ENCODE measurements around the gene HSBP1. TPM values are rescaled to one million over a fixed set of nuclear protein-coding genes. Genes with fewer than 3 reads are reported as not detected.

Gene HSBP1
- total RNA-seq, 2 experiments from 2014 or later: 17.4 to 21.9 TPM

- H3K9me3 Mint-ChIP-seq: no peaks in the 10 kb centered on the region
- TF ChIP-seq, protein P1, sequence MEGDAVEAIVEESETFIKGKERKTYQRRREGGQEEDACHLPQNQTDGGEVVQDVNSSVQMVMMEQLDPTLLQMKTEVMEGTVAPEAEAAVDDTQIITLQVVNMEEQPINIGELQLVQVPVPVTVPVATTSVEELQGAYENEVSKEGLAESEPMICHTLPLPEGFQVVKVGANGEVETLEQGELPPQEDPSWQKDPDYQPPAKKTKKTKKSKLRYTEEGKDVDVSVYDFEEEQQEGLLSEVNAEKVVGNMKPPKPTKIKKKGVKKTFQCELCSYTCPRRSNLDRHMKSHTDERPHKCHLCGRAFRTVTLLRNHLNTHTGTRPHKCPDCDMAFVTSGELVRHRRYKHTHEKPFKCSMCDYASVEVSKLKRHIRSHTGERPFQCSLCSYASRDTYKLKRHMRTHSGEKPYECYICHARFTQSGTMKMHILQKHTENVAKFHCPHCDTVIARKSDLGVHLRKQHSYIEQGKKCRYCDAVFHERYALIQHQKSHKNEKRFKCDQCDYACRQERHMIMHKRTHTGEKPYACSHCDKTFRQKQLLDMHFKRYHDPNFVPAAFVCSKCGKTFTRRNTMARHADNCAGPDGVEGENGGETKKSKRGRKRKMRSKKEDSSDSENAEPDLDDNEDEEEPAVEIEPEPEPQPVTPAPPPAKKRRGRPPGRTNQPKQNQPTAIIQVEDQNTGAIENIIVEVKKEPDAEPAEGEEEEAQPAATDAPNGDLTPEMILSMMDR (IDR thresholded peaks at IDR 0.05): no peak
- no peak overlapping the region for H3K4me3 Mint-ChIP-seq
- POLR2A ChIA-PET: no interaction called here
- CTCF ChIA-PET: no interaction called here
- H3K36me3 Mint-ChIP-seq (ENCODE audit: low read depth): no peaks in the 10 kb centered on the region
- no peaks in the 10 kb centered on the region for H3K36me3 ChIP-seq (ENCODE audit: insufficient read depth, low read length)
- H3K27ac ChIP-seq (ENCODE audit: low read depth in 1 of 2, low read length in 2 of 2): no peak overlapping the region
- H3K9me3 ChIP-seq (ENCODE audit: control insufficient read depth in 1 of 2, insufficient read depth in 1 of 2, low read length in 2 of 2): no peaks in the 10 kb centered on the region
- intact Hi-C loops (cut with DNase I, micrococcal nuclease): no loop called here
- H3K27me3 ChIP-seq (ENCODE audit: control insufficient read depth in 1 of 2, insufficient read depth in 2 of 2, low read length in 2 of 2): peaks cover 0 to 8% of the 10 kb centered on the region in 2 experiments
- ATAC-seq (ENCODE audit: poor library complexity) (no peak), DNase-seq (no peak)
- no peak overlapping the region for H3K27ac Mint-ChIP-seq
- no peaks in the 10 kb centered on the region for H3K4me1 ChIP-seq (ENCODE audit: insufficient read depth, low read length)
- peaks cover 6% of the 10 kb centered on the region for H3K27me3 Mint-ChIP-seq
- no peaks in the 10 kb centered on the region for H3K4me1 Mint-ChIP-seq (ENCODE audit: low read depth)
- H3K4me3 ChIP-seq (ENCODE audit: low read length): no peak overlapping the region
These were observed 38.8 kb upstream of the HSBP1 start for GRCh38 chr16:83768986-83769385.

GRCh38 chr16:83769397-83770008 lies 38.3 kb upstream of the HSBP1 start:
- ChIA-PET CTCF (no interaction called here), POLR2A (no interaction called here)
- no peak overlapping the region for H3K27ac Mint-ChIP-seq
- Histone ChIP-seq H3K4me1 (ENCODE audit: insufficient read depth, low read length) (no peaks in the 10 kb centered on the region), H3K4me3 (ENCODE audit: low read length) (no peak overlapping the region), H3K9me3 (ENCODE audit: control insufficient read depth in 1 of 2, insufficient read depth in 1 of 2, low read length in 2 of 2) (no peaks in the 10 kb centered on the region), H3K36me3 (ENCODE audit: insufficient read depth, low read length) (no peaks in the 10 kb centered on the region), H3K27me3 (ENCODE audit: control insufficient read depth in 1 of 2, insufficient read depth in 2 of 2, low read length in 2 of 2) (peaks cover 0 to 8% of the 10 kb centered on the region in 2 experiments), H3K27ac (ENCODE audit: low read depth in 1 of 2, low read length in 2 of 2) (no peak overlapping the region)
- no peak overlapping the region for H3K4me3 Mint-ChIP-seq
- ATAC-seq (ENCODE audit: poor library complexity): no peak
- peak in 2 of 14 experiments; percentile 20 to 22 for DNase-seq
- TF ChIP-seq, protein P1 (IDR thresholded peaks at IDR 0.05): no peak
- intact Hi-C loops (cut with DNase I, micrococcal nuclease): no loop called here
- H3K9me3 Mint-ChIP-seq: no peaks in the 10 kb centered on the region
- H3K4me1 Mint-ChIP-seq (ENCODE audit: low read depth): no peaks in the 10 kb centered on the region
- H3K27me3 Mint-ChIP-seq: peaks cover 6% of the 10 kb centered on the region
- no peaks in the 10 kb centered on the region for H3K36me3 Mint-ChIP-seq (ENCODE audit: low read depth)

- Histone ChIP-seq H3K4me1 (ENCODE audit: insufficient read depth, low read length) (no peaks in the 10 kb centered on the region), H3K27ac (ENCODE audit: low read depth in 1 of 2, low read length in 2 of 2) (no peak overlapping the region), H3K36me3 (ENCODE audit: insufficient read depth, low read length) (no peaks in the 10 kb centered on the region), H3K9me3 (ENCODE audit: control insufficient read depth in 1 of 2, insufficient read depth in 1 of 2, low read length in 2 of 2) (no peaks in the 10 kb centered on the region), H3K4me3 (ENCODE audit: low read length) (no peak overlapping the region), H3K27me3 (ENCODE audit: control insufficient read depth in 1 of 2, insufficient read depth in 2 of 2, low read length in 2 of 2) (peaks cover 3 to 8% of the 10 kb centered on the region in 2 experiments)
- intact Hi-C loops (cut with DNase I, micrococcal nuclease): no loop called here
- Mint-ChIP-seq H3K4me1 (ENCODE audit: low read depth) (no peaks in the 10 kb centered on the region), H3K9me3 (no peaks in the 10 kb centered on the region), H3K4me3 (no peak overlapping the region), H3K27ac (no peak overlapping the region), H3K27me3 (peaks cover 13% of the 10 kb centered on the region), H3K36me3 (ENCODE audit: low read depth) (no peaks in the 10 kb centered on the region)
- ChIA-PET CTCF (no interaction called here), POLR2A (no interaction called here)
- TF ChIP-seq, protein P1 (IDR thresholded peaks at IDR 0.05): no peak
- DNase-seq (no peak), ATAC-seq (ENCODE audit: poor library complexity) (no peak)
These were observed 36.4 kb upstream of the HSBP1 start for GRCh38 chr16:83771306-83771942.

All from CD4-positive, alpha-beta T cell (primary cell).